Loucy (cell line): ENCODE data around the gene TRIM33.

Experiments used
- H2AFZ ChIP-seq: fragments of 200-600 bp; sonication (generic); 2 replicates; pipeline ENCODE4 v1.6.0; 2016; ENCODE audit warnings: antibody characterized with exemption, mild to moderate bottlenecking, low read length, moderate library complexity
- H3F3A ChIP-seq: fragments of 200-600 bp; 2 replicates; pipeline ENCODE4 v1.6.0; 2016; ENCODE audit warnings: antibody characterized with exemption, low read depth, mild to moderate bottlenecking
- H3K27me3 ChIP-seq: fragments of 200-600 bp; sonication (generic); 2 replicates; pipeline ENCODE4 v1.6.1; 2014; ENCODE audit warnings: low read length, mild to moderate bottlenecking; ENCODE audit not compliant: insufficient read depth, poor library complexity, severe bottlenecking
- H3K36me3 ChIP-seq: fragments of 200-600 bp; sonication (generic); 2 replicates; pipeline ENCODE4 v1.6.1; 2016; ENCODE audit warnings: low read length; ENCODE audit not compliant: insufficient read depth
- H3K4me1 ChIP-seq: fragments of 200-600 bp; sonication (generic); 2 replicates; pipeline ENCODE4 v1.5.1; 2014; ENCODE audit warnings: low read length, mild to moderate bottlenecking; ENCODE audit not compliant: insufficient read depth, poor library complexity, severe bottlenecking
- H3K4me2 ChIP-seq: fragments of 200-600 bp; sonication (generic); 2 replicates; pipeline ENCODE4 v1.6.0; 2014; ENCODE audit warnings: antibody characterized with exemption, low read length, low read depth, mild to moderate bottlenecking; ENCODE audit not compliant: poor library complexity, severe bottlenecking
- H3K4me3 ChIP-seq: fragments of 200-600 bp; sonication (generic); 2 replicates; pipeline ENCODE4 v1.5.1; 2014; ENCODE audit warnings: low read length, mild to moderate bottlenecking, mixed read lengths; ENCODE audit not compliant: poor library complexity, severe bottlenecking
- H3K79me2 ChIP-seq: fragments of 200-600 bp; sonication (generic); 2 replicates; pipeline ENCODE4 v1.6.1; 2014; ENCODE audit warnings: low read length; ENCODE audit not compliant: insufficient read depth
- H3K9ac ChIP-seq: fragments of 200-600 bp; sonication (generic); 2 replicates; pipeline ENCODE4 v1.6.0; 2014; ENCODE audit warnings: mild to moderate bottlenecking, low read depth, low read length, moderate library complexity; ENCODE audit not compliant: poor library complexity, severe bottlenecking
- H3K9me2 ChIP-seq: fragments of 200-600 bp; sonication (generic); replicated peaks from 2 replicates; pipeline ENCODE4 v1.6.1; 2016; ENCODE audit warnings: low read depth, low read length, mixed read lengths
- H3K9me3 ChIP-seq: fragments of 200-600 bp; sonication (generic); 2 replicates; pipeline ENCODE4 v1.6.1; 2014; ENCODE audit warnings: mild to moderate bottlenecking, antibody characterized with exemption, low read length, low read depth; ENCODE audit not compliant: insufficient read depth
- H4K20me1 ChIP-seq: fragments of 200-600 bp; sonication (generic); 2 replicates; pipeline ENCODE4 v1.6.0; 2014; ENCODE audit warnings: antibody characterized with exemption, low read length, mild to moderate bottlenecking; ENCODE audit not compliant: insufficient read depth, poor library complexity, severe bottlenecking
- CTCF ChIP-seq: fragments of 200-600 bp; sonication (generic); conservative IDR thresholded peaks from 2 replicates; pipeline ENCODE4 v1.5.1; 2014; ENCODE audit warnings: mild to moderate bottlenecking, antibody characterized with exemption, low read length
- EZH2phosphoT487 ChIP-seq: fragments of 200-600 bp; IDR thresholded peaks from 2 replicates; pipeline ENCODE4 v1.6.1; 2018; ENCODE audit warnings: antibody characterized with exemption, mild to moderate bottlenecking, moderate library complexity, borderline replicate concordance

The TRIM33 gene

GRCh38 chr1:114550336-114550735, 39.3 kb upstream of the TRIM33 start:
- Histone ChIP-seq H4K20me1 (no peaks in the 10 kb centered on the region), H3K4me3 (no peak overlapping the region), H3K9me2 (no peaks in the 10 kb centered on the region), H3K9me3 (no peaks in the 10 kb centered on the region), H3F3A (no peaks in the 10 kb centered on the region), H2AFZ (no peak overlapping the region), H3K4me1 (no peaks in the 10 kb centered on the region), H3K4me2 (no peak overlapping the region), H3K36me3 (no peaks in the 10 kb centered on the region), H3K79me2 (no peaks in the 10 kb centered on the region), H3K9ac (no peak overlapping the region), H3K27me3 (no peaks in the 10 kb centered on the region)
- no peak for TF ChIP-seq EZH2phosphoT487
- TF ChIP-seq CTCF = no peak

GRCh38 chr1:114549137-114549536, 38.1 kb upstream of the TRIM33 start:
- no peak overlapping the region for H2AFZ ChIP-seq
- H3K4me2 ChIP-seq = no peak overlapping the region
- no peaks in the 10 kb centered on the region for H3K79me2 ChIP-seq

GRCh38 chr1:114547076-114547475, 36.1 kb upstream of the TRIM33 start:
- Histone ChIP-seq H3F3A (no peaks in the 10 kb centered on the region), H3K9ac (no peak overlapping the region), H3K4me2 (no peak overlapping the region), H2AFZ (no peak overlapping the region), H3K4me3 (no peak overlapping the region), H3K27me3 (no peaks in the 10 kb centered on the region), H3K4me1 (no peaks in the 10 kb centered on the region), H4K20me1 (no peaks in the 10 kb centered on the region), H3K79me2 (no peaks in the 10 kb centered on the region), H3K9me3 (no peaks in the 10 kb centered on the region), H3K9me2 (no peaks in the 10 kb centered on the region), H3K36me3 (no peaks in the 10 kb centered on the region)
- TF ChIP-seq EZH2phosphoT487 (no peak), CTCF (no peak)

More at GRCh38 chr1:114549137-114549536, 38.1 kb upstream of the TRIM33 start:
- no peaks in the 10 kb centered on the region for H3F3A ChIP-seq
- TF ChIP-seq EZH2phosphoT487 (no peak), CTCF (no peak)
- H3K4me1 ChIP-seq = no peaks in the 10 kb centered on the region
- no peak overlapping the region for H3K4me3 ChIP-seq
- no peak overlapping the region for H3K9ac ChIP-seq
- H3K27me3 ChIP-seq = no peaks in the 10 kb centered on the region
- no peaks in the 10 kb centered on the region for H3K9me2 ChIP-seq
- H4K20me1 ChIP-seq = no peaks in the 10 kb centered on the region
- no peaks in the 10 kb centered on the region for H3K9me3 ChIP-seq
- H3K36me3 ChIP-seq = no peaks in the 10 kb centered on the region
